Activated T-cell treated with anti-CD3 and anti-CD28 coated beads for 48 hours (primary cell): ENCODE results near the gene ANXA2R.
"Not testable (repeated sequence)": the region's sequence is repeated elsewhere in the genome, so short reads cannot be mapped to it uniquely, and the experiment has no call there.

Source experiments
- DNase-seq: peaks from one replicate; pipeline ENCODE4 v3.0.0-alpha.2; 2020; ENCODE audit warnings: low read depth

ANXA2R gene

DNA sequence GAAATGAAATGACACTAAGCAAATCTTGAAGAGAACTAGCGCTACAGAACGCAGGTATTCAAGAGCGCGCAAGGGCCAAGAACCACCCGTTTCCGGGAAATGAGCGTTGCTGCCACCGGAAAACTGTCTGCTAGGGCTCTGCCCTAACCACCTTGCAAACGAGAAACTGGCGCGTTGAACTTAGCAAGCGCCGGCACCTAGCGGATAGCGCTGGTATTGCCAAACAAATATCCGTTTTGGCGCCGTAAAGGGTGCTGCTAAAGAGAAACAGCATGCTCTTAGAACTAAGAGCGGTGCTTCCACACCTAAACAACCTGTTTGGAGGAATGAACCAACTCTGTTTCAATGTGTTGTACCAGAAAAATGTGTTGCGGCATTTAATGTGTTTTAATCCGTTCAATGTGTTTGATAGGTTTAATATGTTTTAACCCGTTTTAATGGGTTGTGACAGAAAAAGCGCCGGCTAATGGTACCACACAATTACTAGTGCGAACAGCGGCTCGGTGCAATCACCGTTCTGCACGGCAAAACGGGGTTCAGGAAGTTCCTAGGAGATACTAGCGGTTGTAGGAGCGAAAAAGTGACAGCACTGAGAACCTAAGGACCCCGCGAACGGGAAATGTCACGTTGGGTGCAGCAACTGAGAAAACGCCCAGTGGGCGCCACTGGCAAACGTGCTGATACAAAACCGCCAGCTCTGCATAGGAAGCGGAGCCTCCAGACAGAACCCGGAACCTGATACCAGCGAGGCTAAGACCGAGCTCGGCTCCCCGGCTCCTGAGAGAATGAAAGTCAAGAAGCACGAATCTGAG, at the start of gene ANXA2R:
TSS of gene ANXA2R (minus strand) at position 33 of the 812 bp plus-strand sequence. CDS start 273 bp downstream, outside the sequence.
- peak; percentile 87 for DNase-seq

DNA sequence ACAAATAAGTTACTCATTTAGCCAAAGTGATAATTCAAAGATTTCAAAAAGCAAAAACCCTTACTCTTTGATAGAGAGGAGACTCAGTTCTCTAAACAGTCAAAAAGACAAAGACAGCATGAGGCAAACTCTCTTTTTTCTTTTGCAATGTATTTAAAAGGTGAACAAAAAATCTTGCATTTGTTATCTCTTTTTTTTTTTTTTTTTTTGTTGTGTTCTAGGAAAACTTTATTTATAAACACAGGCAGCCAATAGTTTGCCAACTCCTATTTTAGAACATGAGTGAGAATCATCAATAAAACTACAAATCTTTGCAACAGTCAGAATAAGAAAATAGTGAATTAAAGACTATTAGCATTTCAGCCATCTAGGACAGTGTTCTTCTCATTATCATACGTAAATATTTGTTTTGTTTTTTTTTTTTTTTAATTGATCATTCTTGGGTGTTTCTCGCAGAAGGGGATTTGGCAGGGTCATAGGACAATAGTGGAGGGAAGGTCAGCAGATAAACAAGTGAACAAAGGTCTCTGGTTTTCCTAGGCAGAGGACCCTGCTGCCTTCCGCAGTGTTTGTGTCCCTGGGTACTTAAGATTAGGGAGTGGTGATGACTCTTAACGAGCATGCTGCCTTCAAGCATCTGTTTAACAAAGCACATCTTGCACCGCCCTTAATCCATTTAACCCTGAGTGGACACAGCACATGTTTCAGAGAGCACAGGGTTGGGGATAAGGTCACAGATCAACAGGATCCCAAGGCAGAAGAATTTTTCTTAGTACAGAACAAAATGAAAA, 46.2 kb upstream of the ANXA2R start:
- not testable (repeated sequence) for DNase-seq

GRCh38 chr5:43085453-43085852, 45.3 kb upstream of the ANXA2R start:
- no peak for DNase-seq

- not testable (repeated sequence) for DNase-seq
Measured at GRCh38 chr5:43084468-43084867, 44.3 kb upstream of the ANXA2R start.

- not testable (repeated sequence) for DNase-seq
Measured at GRCh38 chr5:43081345-43081744, 41.2 kb upstream of the ANXA2R start.

DNA sequence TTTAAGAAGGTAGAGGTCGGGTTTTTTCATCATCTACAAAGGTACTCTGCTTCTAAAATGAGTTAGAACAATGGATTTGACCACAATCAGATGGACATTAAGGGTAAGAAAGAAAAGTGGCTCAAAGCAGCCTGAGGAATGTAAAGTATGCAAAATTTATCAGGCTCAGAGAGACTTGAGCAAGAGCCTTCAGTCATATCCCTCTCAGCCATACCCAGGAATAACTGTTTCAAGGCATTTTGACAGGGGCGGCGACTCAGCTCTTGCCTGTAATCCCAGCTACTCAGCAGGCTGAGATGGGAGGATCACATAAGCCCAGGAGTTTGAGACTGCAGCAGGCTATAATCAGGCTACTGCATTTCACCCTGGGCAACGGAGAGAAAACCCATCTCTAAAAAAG, 38.8 kb upstream of the ANXA2R start:
- DNase-seq = no peak

DNA sequence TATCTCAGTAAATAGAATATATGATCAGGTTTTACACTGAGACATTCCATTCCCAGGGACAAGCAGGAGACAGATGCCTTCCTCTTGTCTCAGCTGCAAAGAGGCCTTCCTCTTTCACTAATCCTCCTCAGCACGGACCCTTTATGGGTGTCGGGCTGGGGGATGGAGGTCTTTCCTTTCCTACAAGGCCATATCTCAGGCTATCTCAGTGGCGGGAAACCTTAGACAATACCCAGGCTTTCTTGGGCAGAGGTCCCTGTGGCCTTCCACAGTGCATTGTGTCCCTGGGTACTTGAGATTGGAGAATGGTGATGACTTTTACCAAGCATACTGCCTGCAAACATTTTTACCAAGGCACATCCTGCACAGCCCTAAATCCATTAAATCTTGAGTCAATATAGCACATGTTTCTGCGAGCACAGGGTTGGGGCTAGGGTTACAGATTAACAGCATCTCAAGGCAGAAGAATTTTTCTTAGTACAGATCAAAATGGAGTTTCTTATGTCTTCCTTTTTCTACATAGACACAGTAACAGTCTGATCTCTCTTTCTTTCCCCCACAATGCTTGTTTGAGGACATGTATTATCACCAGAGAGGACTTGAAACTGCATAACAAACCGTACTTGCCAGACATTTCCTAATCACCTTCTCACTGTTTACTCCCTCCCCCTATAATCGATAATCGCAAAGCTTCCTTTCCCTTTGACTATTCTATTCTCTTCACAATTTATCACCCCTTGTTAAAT, 37.5 kb upstream of the ANXA2R start:
- DNase-seq = not testable (repeated sequence)

GRCh38 chr5:43075319-43076293, 35.5 kb upstream of the ANXA2R start:
- DNase-seq = no peak

- DNase-seq = no peak
Measured at GRCh38 chr5:43074987-43075318, 34.8 kb upstream of the ANXA2R start.

GRCh38 chr5:43073597-43074546, 33.8 kb upstream of the ANXA2R start:
- peak; percentile 26 for DNase-seq

DNA sequence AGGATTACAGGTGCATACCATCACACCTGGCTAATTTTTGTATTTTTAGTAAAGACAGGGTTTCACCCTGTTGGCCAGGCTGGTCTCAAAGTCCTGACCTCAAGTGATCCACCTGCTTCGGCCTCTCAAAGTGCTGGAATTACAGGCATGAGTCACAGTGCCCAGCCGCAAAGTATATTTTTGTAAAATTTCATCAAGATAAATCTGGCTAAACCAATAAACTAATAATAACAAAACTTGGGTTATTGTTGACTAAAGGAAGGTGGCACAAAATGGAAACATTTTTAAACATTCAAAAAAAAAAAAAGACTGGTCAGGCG, 29.2 kb upstream of the ANXA2R start:
- DNase-seq = not testable (repeated sequence)

DNA sequence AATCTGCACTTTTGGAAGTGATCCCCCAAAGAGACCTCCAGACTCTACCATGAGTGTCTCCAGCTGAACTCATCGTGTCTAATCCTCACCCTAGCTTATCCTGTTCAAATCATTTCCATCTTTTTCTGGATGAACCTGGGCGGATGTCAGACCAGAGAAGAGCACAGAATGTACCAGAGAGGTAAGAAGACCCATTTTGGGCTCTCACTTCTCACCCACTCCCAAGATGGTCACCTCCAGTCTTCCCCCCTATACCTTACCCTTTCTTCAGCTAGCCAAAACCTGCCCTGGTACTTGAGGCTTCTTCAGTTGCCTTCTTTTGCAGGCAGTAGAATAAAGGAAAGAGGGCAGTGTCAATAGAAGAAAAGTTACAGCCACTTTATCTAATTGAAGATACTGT, 27.9 kb upstream of the ANXA2R start:
- no peak for DNase-seq

DNA sequence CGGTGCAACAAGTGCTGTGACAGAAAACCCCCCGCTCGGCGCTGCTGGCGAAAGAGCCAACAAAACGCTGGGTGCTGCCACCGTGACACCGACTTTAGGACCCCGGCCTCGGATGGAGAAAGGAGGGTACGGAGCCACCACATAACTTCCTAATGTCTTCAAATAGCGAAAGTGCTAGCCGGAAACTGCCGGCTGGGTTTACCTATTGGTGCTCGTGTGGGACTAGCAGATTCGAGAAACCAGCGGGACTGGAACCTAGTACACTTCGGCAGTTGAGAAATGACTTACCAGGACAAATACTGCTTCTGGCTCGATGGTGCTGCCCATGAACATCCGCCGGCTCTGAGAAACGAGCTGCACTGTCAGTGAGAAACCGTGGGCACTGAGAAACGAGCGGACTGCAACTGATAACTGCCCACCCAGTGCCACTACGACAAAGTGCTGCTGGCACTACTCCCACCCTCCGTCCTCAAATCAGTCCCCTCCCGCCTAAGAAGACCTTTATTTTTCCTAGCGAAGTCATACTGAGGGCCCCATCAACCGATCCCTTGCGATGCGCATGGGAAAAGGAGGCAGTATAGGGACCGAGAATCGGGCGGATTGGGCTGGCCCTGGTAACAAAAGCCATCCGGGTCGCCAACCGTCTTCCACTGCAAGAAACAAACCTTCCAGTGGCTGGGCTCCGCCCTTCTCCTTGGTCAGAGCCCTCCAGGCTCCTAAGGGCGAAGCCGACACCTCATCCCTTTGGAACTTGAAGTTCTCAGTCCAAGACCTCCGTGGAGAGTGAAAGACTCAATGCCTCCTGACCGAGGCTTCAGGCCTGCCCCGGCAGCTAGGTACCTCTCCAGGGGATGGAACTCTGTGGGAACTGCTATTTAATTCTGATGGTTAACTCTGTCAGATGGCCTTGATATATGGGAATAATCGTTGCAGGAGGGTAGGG, 27.0 kb upstream of the ANXA2R start:
- peak; percentile 83 for DNase-seq

DNA sequence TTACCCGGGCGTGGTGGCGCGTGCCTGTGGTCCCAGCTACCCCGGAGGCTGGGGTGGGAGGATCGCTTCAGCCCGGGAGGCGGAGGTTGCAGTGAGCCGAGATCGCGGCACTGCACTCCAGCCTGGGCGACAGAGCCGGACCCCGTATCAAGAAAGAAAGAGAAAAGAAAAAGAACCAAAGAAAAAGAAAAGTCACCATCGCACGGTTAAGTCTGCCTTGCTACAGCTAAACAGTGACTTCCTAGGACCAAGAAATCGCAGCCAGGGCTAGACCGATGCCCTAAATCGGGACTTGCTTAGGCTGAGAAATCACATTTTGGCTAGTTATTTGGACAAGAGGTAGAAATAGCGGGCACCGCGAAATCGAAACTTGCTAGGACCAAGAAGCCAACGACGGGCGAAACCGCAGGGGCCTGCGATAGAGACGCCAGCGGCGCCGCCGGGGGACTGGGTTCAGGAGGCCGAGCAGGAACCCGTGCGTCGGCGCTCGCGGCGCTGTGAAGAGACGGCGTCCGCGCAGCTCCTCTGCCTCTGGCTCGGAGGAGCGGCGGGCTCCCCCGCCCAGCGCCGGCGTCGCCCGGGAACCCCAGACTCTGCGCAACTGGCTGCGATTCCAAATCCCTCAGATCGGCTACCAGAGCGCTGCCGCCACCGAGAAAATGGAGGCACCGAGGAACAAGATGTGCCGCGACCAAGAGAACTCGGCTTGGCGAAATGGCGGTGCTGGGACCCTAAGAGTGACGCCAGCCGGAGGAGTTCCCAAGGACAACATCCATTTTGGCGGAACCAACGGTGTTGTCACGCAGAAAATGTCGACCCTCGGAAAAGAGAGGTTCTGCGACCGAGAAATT, 26.1 kb upstream of the ANXA2R start:
- peak; percentile 64 for DNase-seq

DNA sequence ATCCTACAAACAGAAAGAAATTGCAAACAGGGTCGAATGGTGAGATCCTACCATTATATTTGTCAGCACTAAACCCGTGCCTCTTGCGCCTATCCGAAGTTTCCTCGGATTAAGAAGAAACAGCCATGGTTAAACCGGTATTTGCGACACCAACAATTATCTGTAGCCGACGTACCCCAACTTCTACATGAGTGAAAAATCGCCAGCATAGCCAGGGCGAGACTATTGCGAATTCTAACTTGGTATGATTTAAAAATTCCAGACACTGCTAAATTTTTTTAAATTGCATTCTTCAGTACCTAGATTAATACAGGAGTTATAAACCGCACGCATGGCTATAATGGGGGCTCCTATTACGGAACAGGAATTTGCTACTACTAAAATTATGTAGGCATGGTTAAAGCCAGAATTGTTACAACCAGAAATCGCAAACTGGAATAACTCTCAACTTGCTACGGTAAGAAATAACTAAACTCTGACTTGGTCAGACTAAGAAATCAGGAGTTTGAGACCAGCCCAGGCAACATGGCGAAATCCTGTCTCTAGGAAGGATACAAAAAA, 25.3 kb upstream of the ANXA2R start:
- no peak for DNase-seq

GRCh38 chr5:43063721-43064171, 23.6 kb upstream of the ANXA2R start:
- no peak for DNase-seq

DNA sequence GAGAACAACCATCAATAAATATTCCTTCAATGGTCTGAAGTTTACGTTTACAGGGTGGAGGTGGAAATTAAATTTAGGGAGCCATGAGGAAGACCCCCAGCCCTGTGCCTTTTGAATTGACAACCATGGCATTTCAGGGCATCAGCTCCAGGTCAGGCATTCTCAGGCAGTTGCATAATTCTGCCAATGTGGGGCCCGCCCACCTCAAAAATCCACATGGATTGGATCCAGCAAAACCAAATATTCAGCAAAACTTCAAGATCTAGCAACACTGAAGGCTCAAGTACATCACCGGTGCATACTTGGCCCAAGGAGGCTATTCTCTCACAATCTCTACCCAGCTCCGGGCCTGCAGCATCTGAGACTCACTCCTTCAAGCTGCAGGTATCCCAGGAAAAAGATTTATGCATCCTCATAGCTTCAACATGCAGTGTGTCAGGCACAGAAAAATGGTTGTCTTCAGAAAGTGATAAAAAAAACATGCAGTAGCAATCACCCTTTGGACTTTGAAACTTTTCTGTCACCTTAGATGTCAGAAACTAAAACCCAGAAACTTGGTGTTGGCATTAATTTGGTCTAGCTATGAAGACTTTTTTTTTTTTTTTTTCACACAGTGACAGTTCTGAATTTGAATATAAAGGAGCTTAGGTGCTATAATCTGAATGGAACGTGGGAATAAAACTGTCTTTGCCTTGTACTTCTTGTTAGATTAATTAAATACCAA, 21.4 kb upstream of the ANXA2R start:
- DNase-seq = no peak
